Progenitor cell of endocrine pancreas (in vitro differentiated cells): ENCODE measurements around the gene SAMSN1. TPM values are rescaled to one million over a fixed set of nuclear protein-coding genes. Genes with fewer than 3 reads are reported as not detected.

Experiments used
- DNase-seq: peaks from one replicate; pipeline ENCODE4 v3.0.0; 2021; ENCODE audit warnings: low spot score; ENCODE audit not compliant: unreplicated experiment
- H3K27ac Mint-ChIP-seq: 2 replicates; pipeline ENCODE4 v1.8.0; 2021; ENCODE audit warnings: mild to moderate bottlenecking, moderate library complexity, mixed read lengths
- H3K27me3 Mint-ChIP-seq: 2 replicates; pipeline ENCODE4 v1.8.0; 2021; ENCODE audit warnings: mixed read lengths
- H3K36me3 Mint-ChIP-seq: 2 replicates; pipeline ENCODE4 v1.8.0; 2022; ENCODE audit warnings: mixed read lengths; ENCODE audit not compliant: insufficient read depth
- H3K4me1 Mint-ChIP-seq: 2 replicates; pipeline ENCODE4 v1.8.0; 2021; ENCODE audit warnings: low read depth, mixed read lengths
- H3K4me3 Mint-ChIP-seq: 2 replicates; pipeline ENCODE4 v1.8.0; 2021; ENCODE audit warnings: low read depth, mild to moderate bottlenecking, moderate library complexity, mixed read lengths
- H3K9me3 Mint-ChIP-seq: 2 replicates; pipeline ENCODE4 v1.8.0; 2021; ENCODE audit warnings: low read depth, mixed read lengths
- total RNA-seq: library from RNA; stranded (reverse); gene quantifications from 2 replicates; pipeline ENCODE4 v1.2.1, GENCODE V29; 2021
- TF ChIP-seq, protein P1 (sequence below): fragments of 200-600 bp; sonication (generic); IDR thresholded peaks from one replicate; pipeline ENCODE4 v1.5.0; 2021; ENCODE audit warnings: antibody characterized with exemption, mild to moderate bottlenecking; ENCODE audit not compliant: unreplicated experiment

SAMSN1 gene
- total RNA-seq, 1 donor from 2014 or later: not detected

DNA sequence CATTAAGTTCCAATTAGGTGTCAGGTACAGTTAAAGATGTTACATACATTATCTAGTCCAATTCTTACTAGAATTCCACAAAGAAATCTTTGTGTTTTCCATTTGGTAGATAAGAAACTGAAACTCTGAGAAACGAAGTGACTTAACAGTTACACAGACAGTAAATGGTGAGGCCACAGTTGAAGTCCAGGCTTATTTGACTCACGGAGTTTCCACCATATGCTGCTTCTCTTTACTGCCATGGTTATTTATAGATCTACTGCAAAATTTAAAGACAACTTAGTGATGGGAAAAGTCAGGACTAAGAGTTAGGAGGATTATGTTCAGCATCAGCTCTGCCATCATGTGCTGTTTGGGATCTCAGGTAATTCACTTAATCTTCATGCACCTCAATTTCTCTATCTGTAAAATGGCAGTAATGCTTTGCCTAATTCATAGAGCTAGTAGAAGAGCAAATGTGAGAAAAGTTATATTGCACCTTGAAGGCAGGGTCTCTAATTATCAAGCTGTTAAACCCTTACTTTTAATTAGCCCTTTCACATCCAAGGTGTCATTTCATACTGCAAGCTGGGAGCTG is 26.2 kb upstream of the SAMSN1 start:
- H3K9me3 Mint-ChIP-seq: no peaks in the 10 kb centered on the region
- H3K4me3 Mint-ChIP-seq: no peak overlapping the region
- H3K36me3 Mint-ChIP-seq: no peaks in the 10 kb centered on the region
- TF ChIP-seq, protein P1, sequence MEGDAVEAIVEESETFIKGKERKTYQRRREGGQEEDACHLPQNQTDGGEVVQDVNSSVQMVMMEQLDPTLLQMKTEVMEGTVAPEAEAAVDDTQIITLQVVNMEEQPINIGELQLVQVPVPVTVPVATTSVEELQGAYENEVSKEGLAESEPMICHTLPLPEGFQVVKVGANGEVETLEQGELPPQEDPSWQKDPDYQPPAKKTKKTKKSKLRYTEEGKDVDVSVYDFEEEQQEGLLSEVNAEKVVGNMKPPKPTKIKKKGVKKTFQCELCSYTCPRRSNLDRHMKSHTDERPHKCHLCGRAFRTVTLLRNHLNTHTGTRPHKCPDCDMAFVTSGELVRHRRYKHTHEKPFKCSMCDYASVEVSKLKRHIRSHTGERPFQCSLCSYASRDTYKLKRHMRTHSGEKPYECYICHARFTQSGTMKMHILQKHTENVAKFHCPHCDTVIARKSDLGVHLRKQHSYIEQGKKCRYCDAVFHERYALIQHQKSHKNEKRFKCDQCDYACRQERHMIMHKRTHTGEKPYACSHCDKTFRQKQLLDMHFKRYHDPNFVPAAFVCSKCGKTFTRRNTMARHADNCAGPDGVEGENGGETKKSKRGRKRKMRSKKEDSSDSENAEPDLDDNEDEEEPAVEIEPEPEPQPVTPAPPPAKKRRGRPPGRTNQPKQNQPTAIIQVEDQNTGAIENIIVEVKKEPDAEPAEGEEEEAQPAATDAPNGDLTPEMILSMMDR: no peak
- no peaks in the 10 kb centered on the region for H3K27me3 Mint-ChIP-seq
- no peaks in the 10 kb centered on the region for H3K4me1 Mint-ChIP-seq
- no peak for DNase-seq
- H3K27ac Mint-ChIP-seq: no peak overlapping the region

DNA sequence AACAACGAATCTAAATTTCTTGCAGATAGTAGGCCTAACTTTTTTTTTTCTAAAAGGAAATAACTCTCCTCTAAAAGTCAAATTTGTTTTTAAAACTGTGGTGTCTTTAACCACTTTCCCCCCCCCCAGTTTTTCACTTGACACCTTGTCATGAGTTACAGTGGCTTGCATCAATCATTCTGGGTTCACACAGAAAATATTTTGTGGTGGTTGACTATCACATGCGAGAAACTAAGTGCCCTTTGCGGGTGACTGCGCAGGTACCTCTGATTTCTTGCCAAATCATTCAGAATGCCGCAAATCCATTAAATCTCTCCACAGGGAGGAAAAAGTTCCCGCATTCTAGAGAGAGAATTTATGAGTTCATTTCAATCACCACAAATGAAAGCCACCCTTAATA is 23.8 kb upstream of the SAMSN1 start:
- Mint-ChIP-seq H3K9me3 (no peaks in the 10 kb centered on the region), H3K27me3 (no peaks in the 10 kb centered on the region), H3K27ac (no peak overlapping the region), H3K4me1 (no peaks in the 10 kb centered on the region), H3K36me3 (no peaks in the 10 kb centered on the region), H3K4me3 (no peak overlapping the region)
- no peak for DNase-seq
- TF ChIP-seq, protein P1: no peak

DNA sequence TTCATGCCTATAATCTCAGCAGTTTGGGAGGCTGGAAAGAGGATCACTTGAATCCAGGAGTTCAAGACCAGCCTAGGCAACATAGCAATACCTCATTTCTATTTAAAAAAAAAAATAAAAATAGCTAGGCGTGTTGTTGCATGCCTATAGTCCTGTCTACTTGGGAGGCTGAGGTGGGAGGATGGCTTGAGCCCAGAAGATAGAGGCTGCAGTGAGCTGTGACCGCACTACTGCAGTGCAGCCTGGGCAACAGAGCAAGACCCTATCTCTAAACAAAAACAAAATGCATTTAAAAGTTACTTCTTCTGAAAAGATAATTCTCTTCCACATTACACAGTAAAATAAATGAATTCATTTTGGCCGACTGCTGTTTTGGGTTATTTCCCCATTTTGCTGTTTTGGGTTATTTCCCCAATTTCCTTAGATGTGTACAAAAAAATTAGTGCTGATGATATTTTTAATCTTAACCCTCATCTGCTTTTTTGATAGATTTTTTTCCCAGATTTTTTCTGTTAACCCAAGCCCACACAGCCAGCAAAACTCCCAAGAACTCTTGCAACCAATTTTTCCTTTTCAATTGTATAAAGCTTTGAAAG is 23.0 kb upstream of the SAMSN1 start:
- H3K4me1 Mint-ChIP-seq: no peaks in the 10 kb centered on the region
- H3K36me3 Mint-ChIP-seq: no peaks in the 10 kb centered on the region
- no peak overlapping the region for H3K27ac Mint-ChIP-seq
- no peaks in the 10 kb centered on the region for H3K27me3 Mint-ChIP-seq
- TF ChIP-seq, protein P1: no peak
- DNase-seq: no peak
- no peaks in the 10 kb centered on the region for H3K9me3 Mint-ChIP-seq
- H3K4me3 Mint-ChIP-seq: no peak overlapping the region

DNA sequence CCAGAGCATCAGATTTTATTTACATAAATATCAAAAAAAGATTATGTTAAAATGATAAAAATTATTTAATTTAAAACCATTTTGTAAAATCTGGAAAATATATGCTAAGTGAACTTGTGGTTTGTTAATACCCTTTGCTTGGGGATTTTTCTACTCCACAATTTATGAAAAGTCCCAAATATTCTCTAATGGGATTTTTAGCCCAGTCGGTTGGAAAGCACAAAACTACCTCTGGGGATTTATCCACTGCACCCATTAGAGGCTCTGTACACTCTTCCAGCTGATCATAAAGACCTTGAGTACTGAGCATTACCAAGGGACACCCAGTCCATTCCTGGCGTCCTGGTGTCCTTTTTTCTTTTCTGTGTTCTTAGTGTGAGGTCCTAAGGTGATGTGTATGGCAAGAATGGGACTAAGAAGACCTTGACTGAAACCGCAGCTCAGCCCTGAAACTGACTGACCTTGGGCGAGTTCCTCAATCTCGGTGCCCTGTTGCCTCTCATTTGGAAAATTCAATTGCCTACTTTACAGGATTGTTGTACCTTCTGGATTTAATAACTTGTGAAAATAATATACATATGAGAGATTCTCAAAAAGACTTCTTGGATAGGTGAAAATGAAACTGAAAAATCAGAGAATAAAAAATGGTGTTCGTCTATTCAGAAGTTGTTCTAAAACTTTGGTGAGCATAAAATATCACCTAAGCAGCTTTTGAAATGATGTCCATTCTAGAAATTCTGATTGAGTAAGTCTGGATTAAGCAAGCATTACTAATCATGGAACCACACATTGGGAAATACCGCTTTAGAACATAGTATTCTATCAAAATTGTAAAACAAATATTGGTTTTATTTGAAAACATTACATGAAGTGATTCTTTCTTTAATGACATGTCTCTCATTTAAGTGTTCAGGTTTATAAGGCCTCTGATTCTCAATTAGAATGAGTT is 21.5 kb upstream of the SAMSN1 start:
- H3K27ac Mint-ChIP-seq: no peak overlapping the region
- DNase-seq: no peak
- H3K27me3 Mint-ChIP-seq: no peaks in the 10 kb centered on the region
- TF ChIP-seq, protein P1: no peak
- no peaks in the 10 kb centered on the region for H3K36me3 Mint-ChIP-seq
- H3K9me3 Mint-ChIP-seq: no peaks in the 10 kb centered on the region
- H3K4me3 Mint-ChIP-seq: no peak overlapping the region
- H3K4me1 Mint-ChIP-seq: no peaks in the 10 kb centered on the region

DNA sequence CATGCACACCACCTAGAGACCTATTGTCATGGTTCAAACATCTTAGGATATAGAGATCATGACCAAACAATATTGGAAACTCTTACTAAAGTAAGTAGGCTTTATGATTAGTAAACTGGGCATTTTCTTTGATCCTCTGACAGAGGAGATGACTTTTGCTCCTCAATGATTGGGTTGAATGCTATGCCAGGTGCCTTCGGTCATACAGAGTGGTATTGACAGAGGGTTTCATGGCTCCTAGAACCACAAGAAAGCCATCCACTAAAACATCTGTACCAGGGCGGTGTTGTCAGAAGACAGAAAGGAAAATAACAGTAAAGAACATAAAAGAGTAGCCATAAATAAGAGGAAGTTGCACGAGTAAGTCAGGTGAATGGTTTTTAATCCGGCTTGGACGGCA is 20.8 kb upstream of the SAMSN1 start:
- no peaks in the 10 kb centered on the region for H3K36me3 Mint-ChIP-seq
- H3K27me3 Mint-ChIP-seq: no peaks in the 10 kb centered on the region
- H3K4me1 Mint-ChIP-seq: no peaks in the 10 kb centered on the region
- TF ChIP-seq, protein P1: no peak
- H3K9me3 Mint-ChIP-seq: no peaks in the 10 kb centered on the region
- H3K4me3 Mint-ChIP-seq: no peak overlapping the region
- no peak overlapping the region for H3K27ac Mint-ChIP-seq
- no peak for DNase-seq
